Right atrium auricular region (tissue), 2 donors: ENCODE measurements around the gene ARMC12. TPM values are rescaled to one million over a fixed set of nuclear protein-coding genes. Genes with fewer than 3 reads are reported as not detected.
A peak's percentile ranks its signal among the peaks of the same experiment; 100 is the strongest.

Experiments used
- DNase-seq: peaks from one replicate; pipeline ENCODE4 v3.0.0-alpha.2; 2019; ENCODE audit warnings: low spot score
- H3K27ac ChIP-seq, 2 donors: fragments of 200-600 bp; sonication (generic); 1 replicate in 1 of 2; 2 replicates in 1 of 2; pipeline ENCODE4 v1.5.1; 2016 to 2019
- H3K27me3 ChIP-seq, 2 donors: fragments of 200-600 bp; sonication (generic); one replicate each; pipeline versions ENCODE4 v1.5.1 to v1.6.0; 2017 to 2019
- H3K36me3 ChIP-seq: fragments of 200-600 bp; sonication (generic); one replicate; pipeline ENCODE4 v1.5.1; 2016
- H3K4me1 ChIP-seq, 2 donors: fragments of 200-600 bp; sonication (generic); one replicate each; pipeline versions ENCODE4 v1.5.1 to v1.6.0; 2017 to 2019
- H3K4me3 ChIP-seq, 2 donors: fragments of 200-600 bp; sonication (generic); 1 replicate in 1 of 2; 2 replicates in 1 of 2; pipeline ENCODE4 v1.5.1; 2017 to 2019; ENCODE audit warnings: mild to moderate bottlenecking in 1 of 2, moderate library complexity in 1 of 2
- H3K9me3 ChIP-seq, 2 donors: fragments of 200-600 bp; sonication (generic); one replicate each; pipeline ENCODE4 v1.5.1; 2019
- total RNA-seq, 2 donors: library from RNA; depleted of rRNA; stranded (reverse); fragments of >200 nt; gene quantifications; one replicate each; pipeline ENCODE4 v1.1.0, GENCODE V29; 2016
- TF ChIP-seq, protein P1 (sequence below), 2 donors: fragments of 200-600 bp; sonication (generic); IDR thresholded peaks; one replicate each; pipeline ENCODE4 v1.5.1; 2019; ENCODE audit warnings: antibody characterized with exemption in 2 of 2

Gene ARMC12
- total RNA-seq, 2 donors from 2014 or later: 0.39 TPM; not detected in 1

DNA sequence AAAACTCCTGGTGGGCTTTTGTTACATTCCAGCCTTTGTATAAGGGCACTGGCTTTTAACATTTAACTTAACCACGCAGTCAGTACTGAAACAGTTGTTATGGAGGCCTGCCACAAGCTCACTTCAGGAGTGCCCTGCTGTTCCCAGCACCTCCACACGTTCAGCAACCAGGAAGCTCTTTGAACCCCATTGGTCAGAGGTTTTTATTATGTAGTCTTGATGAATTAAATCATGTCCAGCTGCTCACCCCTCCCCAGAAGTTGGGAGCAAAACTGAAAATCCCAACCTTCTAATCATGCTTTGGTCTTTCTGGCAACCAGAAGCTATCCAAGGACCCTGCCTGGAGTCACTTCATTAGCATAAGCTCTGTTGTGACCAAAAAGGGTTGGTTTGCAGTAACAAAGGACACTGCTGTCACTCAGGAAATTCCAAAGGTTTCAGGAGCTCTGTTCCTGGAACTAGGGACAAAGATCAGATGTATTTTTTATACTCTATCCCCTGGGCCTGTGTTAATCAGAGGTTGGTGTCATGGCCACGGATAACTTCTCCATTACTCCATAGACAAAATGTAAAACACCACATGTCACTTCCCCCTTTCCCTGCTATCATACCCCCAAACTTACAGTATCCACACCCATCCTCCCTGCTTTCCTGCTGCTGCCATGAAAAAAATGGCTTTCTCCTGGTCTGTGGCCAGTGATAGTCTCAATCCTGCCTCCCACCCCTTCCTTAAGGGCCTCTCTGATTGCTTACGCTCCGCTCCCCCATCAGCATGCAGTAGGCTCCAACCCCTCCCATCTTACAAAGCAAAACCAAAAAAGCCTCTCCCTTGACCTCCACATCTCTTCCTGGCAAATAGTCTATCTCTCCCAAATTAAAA, 3.1 kb downstream of the ARMC12 start:
- DNase-seq: no peak
- no peaks in the 10 kb centered on the region for H3K36me3 ChIP-seq
- no peak overlapping the region for H3K4me3 ChIP-seq
- peaks cover 2 to 22% of the 10 kb centered on the region in 2 donors for H3K4me1 ChIP-seq
- H3K27me3 ChIP-seq: no peaks in the 10 kb centered on the region
- TF ChIP-seq, protein P1, sequence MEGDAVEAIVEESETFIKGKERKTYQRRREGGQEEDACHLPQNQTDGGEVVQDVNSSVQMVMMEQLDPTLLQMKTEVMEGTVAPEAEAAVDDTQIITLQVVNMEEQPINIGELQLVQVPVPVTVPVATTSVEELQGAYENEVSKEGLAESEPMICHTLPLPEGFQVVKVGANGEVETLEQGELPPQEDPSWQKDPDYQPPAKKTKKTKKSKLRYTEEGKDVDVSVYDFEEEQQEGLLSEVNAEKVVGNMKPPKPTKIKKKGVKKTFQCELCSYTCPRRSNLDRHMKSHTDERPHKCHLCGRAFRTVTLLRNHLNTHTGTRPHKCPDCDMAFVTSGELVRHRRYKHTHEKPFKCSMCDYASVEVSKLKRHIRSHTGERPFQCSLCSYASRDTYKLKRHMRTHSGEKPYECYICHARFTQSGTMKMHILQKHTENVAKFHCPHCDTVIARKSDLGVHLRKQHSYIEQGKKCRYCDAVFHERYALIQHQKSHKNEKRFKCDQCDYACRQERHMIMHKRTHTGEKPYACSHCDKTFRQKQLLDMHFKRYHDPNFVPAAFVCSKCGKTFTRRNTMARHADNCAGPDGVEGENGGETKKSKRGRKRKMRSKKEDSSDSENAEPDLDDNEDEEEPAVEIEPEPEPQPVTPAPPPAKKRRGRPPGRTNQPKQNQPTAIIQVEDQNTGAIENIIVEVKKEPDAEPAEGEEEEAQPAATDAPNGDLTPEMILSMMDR (IDR thresholded peaks at IDR 0.05): no peak
- H3K27ac ChIP-seq: peak overlapping the region; percentile 33 to 53
- H3K9me3 ChIP-seq: no peaks in the 10 kb centered on the region

DNA sequence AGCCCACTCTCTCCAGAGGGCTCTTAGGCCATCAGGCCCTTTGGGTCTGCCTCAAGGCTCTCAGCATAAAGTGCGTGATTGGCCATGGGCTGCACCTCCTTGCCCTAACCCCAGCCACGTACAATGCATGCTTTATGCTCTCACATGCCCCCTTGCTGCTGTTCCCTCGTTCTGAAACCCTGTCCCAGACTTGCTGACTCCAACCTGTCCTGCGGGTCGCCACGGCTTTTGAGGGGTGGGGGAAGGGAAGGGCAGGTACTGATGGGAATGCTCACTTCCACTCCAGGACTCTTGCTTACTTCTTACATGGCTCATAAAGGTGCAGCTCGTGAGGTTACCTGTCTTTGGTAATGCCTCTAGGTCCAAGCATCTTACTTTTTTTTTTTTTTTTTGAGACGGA, 6.0 kb downstream of the ARMC12 start:
- Histone ChIP-seq H3K4me3 (no peak overlapping the region), H3K36me3 (no peaks in the 10 kb centered on the region), H3K4me1 (no peaks in the 10 kb centered on the region), H3K9me3 (no peaks in the 10 kb centered on the region), H3K27ac (no peak overlapping the region), H3K27me3 (no peaks in the 10 kb centered on the region)
- TF ChIP-seq, protein P1 (IDR thresholded peaks at IDR 0.05): no peak
- no peak for DNase-seq

DNA sequence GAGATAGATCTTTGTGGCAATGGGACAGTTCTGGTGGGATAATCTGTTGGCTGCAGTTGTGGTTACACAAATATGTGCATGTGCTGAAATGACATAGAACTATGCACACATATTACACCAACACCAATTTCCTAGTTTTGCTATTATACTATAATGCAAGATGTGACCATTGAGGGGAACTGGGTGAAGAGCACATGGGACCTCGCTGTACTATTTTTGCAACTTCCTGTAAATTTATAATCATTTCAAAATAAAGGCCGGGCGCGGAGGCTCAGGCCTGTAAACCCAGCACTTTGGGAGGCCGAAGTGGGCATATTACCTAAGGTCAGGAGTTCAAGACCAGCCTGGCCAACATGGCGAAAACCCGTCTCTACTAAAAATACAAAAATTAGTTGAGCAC, 8.7 kb downstream of the ARMC12 start:
- no peak for DNase-seq
- H3K27ac ChIP-seq: no peak overlapping the region
- H3K4me1 ChIP-seq: no peaks in the 10 kb centered on the region
- no peak overlapping the region for H3K4me3 ChIP-seq
- no peaks in the 10 kb centered on the region for H3K9me3 ChIP-seq
- no peaks in the 10 kb centered on the region for H3K27me3 ChIP-seq
- no peaks in the 10 kb centered on the region for H3K36me3 ChIP-seq
- TF ChIP-seq, protein P1 (IDR thresholded peaks at IDR 0.05): no peak

DNA sequence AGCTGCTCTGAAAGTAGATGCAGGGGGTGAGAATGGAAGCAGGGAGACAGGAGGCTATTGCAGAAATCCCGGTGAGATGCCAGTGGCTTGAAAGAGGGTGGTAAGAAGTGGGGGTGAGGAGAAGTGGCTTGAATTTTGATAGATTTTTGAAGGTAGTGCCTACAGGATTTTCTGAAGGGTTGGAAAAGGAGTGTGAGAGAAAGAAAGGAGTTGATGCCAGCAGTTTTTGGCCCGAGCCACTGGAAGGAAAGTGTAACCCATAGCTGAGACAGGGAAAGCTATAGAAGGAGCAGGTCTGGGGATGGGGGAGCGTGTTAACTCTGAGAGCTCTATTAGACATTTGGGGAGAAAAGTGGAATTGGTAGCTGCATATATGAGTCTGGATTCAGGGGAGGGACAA, 9.7 kb downstream of the ARMC12 start:
- H3K27ac ChIP-seq: no peak overlapping the region
- no peaks in the 10 kb centered on the region for H3K9me3 ChIP-seq
- DNase-seq: no peak
- no peaks in the 10 kb centered on the region for H3K27me3 ChIP-seq
- TF ChIP-seq, protein P1 (IDR thresholded peaks at IDR 0.05): no peak
- H3K4me3 ChIP-seq: no peak overlapping the region
- H3K4me1 ChIP-seq: no peaks in the 10 kb centered on the region
- H3K36me3 ChIP-seq: no peaks in the 10 kb centered on the region

DNA sequence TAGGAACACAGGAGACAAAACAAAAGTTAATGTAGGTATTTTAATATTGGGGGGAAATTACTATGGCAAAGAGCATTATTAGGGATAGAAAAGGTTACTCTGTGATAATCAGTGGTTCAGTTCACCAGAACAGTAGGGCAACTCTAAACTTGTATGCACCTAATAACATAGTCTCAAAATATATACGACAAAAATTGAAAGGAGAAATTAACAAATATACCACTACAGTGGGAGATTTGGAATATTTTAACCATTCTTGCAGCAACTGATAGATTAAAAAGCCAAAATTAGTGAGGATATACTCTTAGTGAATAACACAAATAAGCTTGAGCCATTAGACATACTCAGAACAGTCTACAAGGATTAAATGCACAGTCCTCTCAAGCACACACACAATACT, 11.0 kb downstream of the ARMC12 start:
- H3K36me3 ChIP-seq: no peaks in the 10 kb centered on the region
- H3K4me1 ChIP-seq: no peaks in the 10 kb centered on the region
- H3K27ac ChIP-seq: no peak overlapping the region
- DNase-seq: no peak
- TF ChIP-seq, protein P1 (IDR thresholded peaks at IDR 0.05): no peak
- H3K9me3 ChIP-seq: no peaks in the 10 kb centered on the region
- no peak overlapping the region for H3K4me3 ChIP-seq
- no peaks in the 10 kb centered on the region for H3K27me3 ChIP-seq
